DND-41 (cell line): ENCODE data around the gene PHF2.

Experiments
- ATAC-seq: fragments of 200-7000 bp; cut with Tn5 transposase; 3 replicates; pipeline ENCODE4 v1.9.1; 2021; ENCODE audit warnings: low read depth; ENCODE audit not compliant: insufficient read depth
- DNase-seq: peaks from one replicate; pipeline ENCODE4 v3.0.0-alpha.2; 2020
- H2AFZ ChIP-seq: 2 replicates; pipeline ENCODE4 v1.6.0; 2012; ENCODE audit warnings: low read depth, low read length
- H3K27ac ChIP-seq: 2 replicates; pipeline ENCODE4 v1.5.1; 2012; ENCODE audit warnings: low read length, inconsistent platforms
- H3K27me3 ChIP-seq: fragments of 200-600 bp; sonication (generic); 2 replicates; pipeline ENCODE4 v1.6.0; 2012; ENCODE audit warnings: low read length, mild to moderate bottlenecking, inconsistent platforms; ENCODE audit not compliant: insufficient read depth, poor library complexity
- H3K36me3 ChIP-seq: 2 replicates; pipeline ENCODE4 v1.5.1; 2012; ENCODE audit warnings: low read length, inconsistent platforms; ENCODE audit not compliant: insufficient read depth
- H3K4me1 ChIP-seq: 2 replicates; pipeline ENCODE4 v1.5.1; 2012; ENCODE audit warnings: mild to moderate bottlenecking, low read length; ENCODE audit not compliant: insufficient read depth
- H3K4me2 ChIP-seq: 2 replicates; pipeline ENCODE4 v1.6.0; 2012; ENCODE audit warnings: mild to moderate bottlenecking, moderate library complexity, low read length, inconsistent platforms; ENCODE audit not compliant: insufficient read depth
- H3K4me3 ChIP-seq, 2 experiments: fragments of 200-600 bp in 1 of 2; shearing (Covaris generic) in 1 of 2; 2 replicates each; pipeline ENCODE4 v1.5.1; 2012 to 2016; ENCODE audit warnings: inconsistent platforms in 2 of 2, low read length in 2 of 2, mild to moderate bottlenecking in 2 of 2, low read depth in 1 of 2, moderate library complexity in 1 of 2
- H3K79me2 ChIP-seq: 2 replicates; pipeline ENCODE4 v1.6.0; 2012; ENCODE audit warnings: low read length, inconsistent platforms; ENCODE audit not compliant: insufficient read depth
- H3K9ac ChIP-seq: 2 replicates; pipeline ENCODE4 v1.6.0; 2012; ENCODE audit warnings: low read depth, mild to moderate bottlenecking, inconsistent platforms, low read length, moderate library complexity
- H3K9me3 ChIP-seq: 2 replicates; pipeline ENCODE4 v1.5.1; 2012; ENCODE audit warnings: low read length, moderate library complexity, mild to moderate bottlenecking, inconsistent platforms; ENCODE audit not compliant: insufficient read depth, severe bottlenecking
- H4K20me1 ChIP-seq: 2 replicates; pipeline ENCODE4 v1.6.0; 2012; ENCODE audit warnings: low read length; ENCODE audit not compliant: insufficient read depth
- EZH2 ChIP-seq: IDR thresholded peaks from 3 replicates; pipeline ENCODE4 v1.6.1; 2012; ENCODE audit warnings: borderline replicate concordance, low read depth, mild to moderate bottlenecking, moderate library complexity, low read length, inconsistent platforms; ENCODE audit not compliant: severe bottlenecking
- TF ChIP-seq, protein P1 (sequence below): IDR thresholded peaks from 2 replicates; pipeline ENCODE4 v1.5.1; 2012; ENCODE audit warnings: borderline replicate concordance, low read length, moderate library complexity, mild to moderate bottlenecking; ENCODE audit not compliant: poor library complexity, severe bottlenecking; ENCODE audit errors: extremely low read depth

The PHF2 gene

GRCh38 chr9:93591301-93592007 is 15.1 kb downstream of the PHF2 start:
- Histone ChIP-seq H2AFZ (no peak overlapping the region), H3K27ac (no peak overlapping the region), H3K9me3 (no peaks in the 10 kb centered on the region), H4K20me1 (peaks cover 89% of the 10 kb centered on the region), H3K4me3 (no peak overlapping the region), H3K4me1 (no peaks in the 10 kb centered on the region), H3K4me2 (no peak overlapping the region), H3K27me3 (no peaks in the 10 kb centered on the region), H3K9ac (no peak overlapping the region), H3K36me3 (no peaks in the 10 kb centered on the region), H3K79me2 (peaks cover 99% of the 10 kb centered on the region)
- peak; percentile 1 for DNase-seq
- TF ChIP-seq EZH2 = no peak
- TF ChIP-seq, protein P1, sequence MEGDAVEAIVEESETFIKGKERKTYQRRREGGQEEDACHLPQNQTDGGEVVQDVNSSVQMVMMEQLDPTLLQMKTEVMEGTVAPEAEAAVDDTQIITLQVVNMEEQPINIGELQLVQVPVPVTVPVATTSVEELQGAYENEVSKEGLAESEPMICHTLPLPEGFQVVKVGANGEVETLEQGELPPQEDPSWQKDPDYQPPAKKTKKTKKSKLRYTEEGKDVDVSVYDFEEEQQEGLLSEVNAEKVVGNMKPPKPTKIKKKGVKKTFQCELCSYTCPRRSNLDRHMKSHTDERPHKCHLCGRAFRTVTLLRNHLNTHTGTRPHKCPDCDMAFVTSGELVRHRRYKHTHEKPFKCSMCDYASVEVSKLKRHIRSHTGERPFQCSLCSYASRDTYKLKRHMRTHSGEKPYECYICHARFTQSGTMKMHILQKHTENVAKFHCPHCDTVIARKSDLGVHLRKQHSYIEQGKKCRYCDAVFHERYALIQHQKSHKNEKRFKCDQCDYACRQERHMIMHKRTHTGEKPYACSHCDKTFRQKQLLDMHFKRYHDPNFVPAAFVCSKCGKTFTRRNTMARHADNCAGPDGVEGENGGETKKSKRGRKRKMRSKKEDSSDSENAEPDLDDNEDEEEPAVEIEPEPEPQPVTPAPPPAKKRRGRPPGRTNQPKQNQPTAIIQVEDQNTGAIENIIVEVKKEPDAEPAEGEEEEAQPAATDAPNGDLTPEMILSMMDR = no peak
- no peak for ATAC-seq

DNA sequence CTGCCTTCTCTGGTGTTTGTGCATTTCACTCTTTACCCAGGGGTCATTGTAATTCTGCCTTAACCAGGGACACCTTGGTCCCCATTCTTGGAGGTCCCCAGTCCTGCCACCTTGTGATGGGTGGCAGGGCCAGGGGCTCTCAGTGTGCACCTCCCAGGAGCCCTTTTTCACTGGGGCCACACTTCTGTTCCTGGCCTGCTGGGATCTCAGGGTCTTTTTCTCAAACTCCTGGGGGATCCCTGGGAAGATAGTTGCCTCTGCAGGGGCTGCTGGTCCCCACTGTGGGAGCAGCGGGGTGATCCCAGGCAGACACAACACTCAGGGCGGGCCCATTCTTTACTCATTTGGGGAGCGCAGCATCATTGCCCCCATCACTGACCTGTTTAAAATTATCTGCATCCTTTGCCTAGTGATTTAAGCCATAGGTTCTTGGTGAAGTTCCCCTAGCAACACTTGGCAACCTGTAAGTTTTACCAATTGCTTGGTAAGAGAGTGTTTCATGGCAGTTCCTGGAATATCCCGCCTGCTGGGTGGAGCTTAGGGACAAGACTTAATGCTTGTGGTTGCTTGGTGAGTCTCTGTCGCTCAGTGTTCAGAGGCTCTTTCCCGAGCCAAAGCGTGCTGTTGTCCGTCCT is 15.7 kb downstream of the PHF2 start:
- Histone ChIP-seq H3K9me3 (no peaks in the 10 kb centered on the region), H3K4me2 (no peak overlapping the region), H3K36me3 (no peaks in the 10 kb centered on the region), H3K9ac (no peak overlapping the region), H3K4me1 (no peaks in the 10 kb centered on the region), H3K4me3 (no peak overlapping the region), H2AFZ (no peak overlapping the region), H3K27ac (no peak overlapping the region), H3K27me3 (no peaks in the 10 kb centered on the region), H3K79me2 (peaks cover 94% of the 10 kb centered on the region), H4K20me1 (peaks cover 84% of the 10 kb centered on the region)
- no peak for TF ChIP-seq EZH2
- TF ChIP-seq, protein P1 = no peak
- DNase-seq (peak; percentile 4), ATAC-seq (0 out of 3 replicates have a peak, but pooled peaks have one; percentile 12)

- H3K4me1 ChIP-seq = no peaks in the 10 kb centered on the region
- no peak overlapping the region for H3K4me2 ChIP-seq
- H3K4me3 ChIP-seq = no peak overlapping the region
- TF ChIP-seq, protein P1 = peak; percentile 31
- TF ChIP-seq EZH2 = no peak
- DNase-seq (peak; percentile 5), ATAC-seq (peak; percentile 50; the same call in 1 of the 3 replicates)
- H2AFZ ChIP-seq = no peak overlapping the region
- H3K9me3 ChIP-seq = no peaks in the 10 kb centered on the region
- H3K36me3 ChIP-seq = no peaks in the 10 kb centered on the region
- H3K9ac ChIP-seq = no peak overlapping the region
- H3K27ac ChIP-seq = no peak overlapping the region
- H3K27me3 ChIP-seq = no peaks in the 10 kb centered on the region
- peaks cover 84% of the 10 kb centered on the region for H4K20me1 ChIP-seq
- peaks cover 94% of the 10 kb centered on the region for H3K79me2 ChIP-seq
Measured at GRCh38 chr9:93592643-93593021, 16.2 kb downstream of the PHF2 start.
